Gastroesophageal sphincter (tissue), 3 donors: ENCODE data around the gene ABCC1.

ENCODE experiments used
- POLR2A ChIP-seq, 2 donors: fragments of 450-650 bp; IDR thresholded peaks; one replicate each; pipeline ENCODE4 v1.6.1; 2017; ENCODE audit warnings: antibody characterized with exemption in 2 of 2, mild to moderate bottlenecking in 2 of 2, moderate library complexity in 1 of 2
- TF ChIP-seq, protein P1 (sequence below), 4 experiments: fragments of 200-600 bp in 2 of 4; fragments of 450-650 bp in 2 of 4; sonication (generic) in 1 of 4; IDR thresholded peaks; one replicate each; pipeline ENCODE4 v1.5.1; 2017 to 2019; ENCODE audit warnings: antibody characterized with exemption in 4 of 4, mild to moderate bottlenecking in 2 of 4, moderate library complexity in 2 of 4

GRCh38 chr16:16149710-16150116 is 200.3 kb downstream of the ABCC1 start:
- TF ChIP-seq, protein P1, sequence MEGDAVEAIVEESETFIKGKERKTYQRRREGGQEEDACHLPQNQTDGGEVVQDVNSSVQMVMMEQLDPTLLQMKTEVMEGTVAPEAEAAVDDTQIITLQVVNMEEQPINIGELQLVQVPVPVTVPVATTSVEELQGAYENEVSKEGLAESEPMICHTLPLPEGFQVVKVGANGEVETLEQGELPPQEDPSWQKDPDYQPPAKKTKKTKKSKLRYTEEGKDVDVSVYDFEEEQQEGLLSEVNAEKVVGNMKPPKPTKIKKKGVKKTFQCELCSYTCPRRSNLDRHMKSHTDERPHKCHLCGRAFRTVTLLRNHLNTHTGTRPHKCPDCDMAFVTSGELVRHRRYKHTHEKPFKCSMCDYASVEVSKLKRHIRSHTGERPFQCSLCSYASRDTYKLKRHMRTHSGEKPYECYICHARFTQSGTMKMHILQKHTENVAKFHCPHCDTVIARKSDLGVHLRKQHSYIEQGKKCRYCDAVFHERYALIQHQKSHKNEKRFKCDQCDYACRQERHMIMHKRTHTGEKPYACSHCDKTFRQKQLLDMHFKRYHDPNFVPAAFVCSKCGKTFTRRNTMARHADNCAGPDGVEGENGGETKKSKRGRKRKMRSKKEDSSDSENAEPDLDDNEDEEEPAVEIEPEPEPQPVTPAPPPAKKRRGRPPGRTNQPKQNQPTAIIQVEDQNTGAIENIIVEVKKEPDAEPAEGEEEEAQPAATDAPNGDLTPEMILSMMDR (IDR thresholded peaks at IDR 0.05): no peak
- TF ChIP-seq POLR2A (IDR thresholded peaks at IDR 0.05): no peak
